ENCODE results near the gene PPP4C. TPM values are rescaled to one million over a fixed set of nuclear protein-coding genes. Genes with fewer than 3 reads are reported as not detected.
"Not testable (repeated sequence)": the region's sequence is repeated elsewhere in the genome, so short reads cannot be mapped to it uniquely, and the experiment has no call there.

Gene PPP4C
- total and polyA plus RNA-seq, 9 donors: 39.4 to 77.4 (median 70.4) TPM

GRCh38 chr16:30032083-30032819 is 43.5 kb upstream of the PPP4C start:
- Histone ChIP-seq H3K27ac (ENCODE audit: low read length) (no peak overlapping the region), H3K36me3 (ENCODE audit: control insufficient read depth, insufficient read depth, low read length) (no peaks in the 10 kb centered on the region), H3K27me3 (ENCODE audit: control insufficient read depth, insufficient read depth, low read length) (peaks cover 64% of the 10 kb centered on the region), H3K4me3 (ENCODE audit: low read length) (no peak overlapping the region), H3K9me3 (replicated peaks; ENCODE audit: control insufficient read depth, low read depth, low read length) (no peaks in the 10 kb centered on the region), H3K4me1 (ENCODE audit: control insufficient read depth, insufficient read depth, low read length) (peaks cover 28% of the 10 kb centered on the region)
- WGBS (ENCODE audit: insufficient coverage): 7% methylated on average over 5 of the region's 12 CpGs
- DNase-seq: peak; percentile 49

GRCh38 chr16:30033270-30033669 is 42.5 kb upstream of the PPP4C start:
- peaks cover 55% of the 10 kb centered on the region for H3K27me3 ChIP-seq (ENCODE audit: control insufficient read depth, insufficient read depth, low read length)
- DNase-seq: no peak
- whole genome bisulfite sequencing (ENCODE audit: insufficient coverage): 76% methylated on average over 6 of the region's 7 CpGs
- H3K36me3 ChIP-seq (ENCODE audit: control insufficient read depth, insufficient read depth, low read length): no peaks in the 10 kb centered on the region
- H3K4me3 ChIP-seq (ENCODE audit: low read length): no peak overlapping the region
- H3K4me1 ChIP-seq (ENCODE audit: control insufficient read depth, insufficient read depth, low read length): peaks cover 22% of the 10 kb centered on the region
- no peak overlapping the region for H3K27ac ChIP-seq (ENCODE audit: low read length)
- H3K9me3 ChIP-seq (replicated peaks; ENCODE audit: control insufficient read depth, low read depth, low read length): no peaks in the 10 kb centered on the region

- DNase-seq: no peak
- no peaks in the 10 kb centered on the region for H3K4me1 ChIP-seq (ENCODE audit: control insufficient read depth, insufficient read depth, low read length)
- peaks cover 5% of the 10 kb centered on the region for H3K27me3 ChIP-seq (ENCODE audit: control insufficient read depth, insufficient read depth, low read length)
- no peak overlapping the region for H3K4me3 ChIP-seq (ENCODE audit: low read length)
- H3K9me3 ChIP-seq (replicated peaks; ENCODE audit: control insufficient read depth, low read depth, low read length): no peaks in the 10 kb centered on the region
- no peaks in the 10 kb centered on the region for H3K36me3 ChIP-seq (ENCODE audit: control insufficient read depth, insufficient read depth, low read length)
- no peak overlapping the region for H3K27ac ChIP-seq (ENCODE audit: low read length)
- WGBS (ENCODE audit: insufficient coverage): 84% methylated on average over 5 of the region's 5 CpGs
These were observed 35.6 kb upstream of the PPP4C start for GRCh38 chr16:30040221-30040620.

- H3K36me3 ChIP-seq (ENCODE audit: control insufficient read depth, insufficient read depth, low read length); H3K4me1 ChIP-seq (ENCODE audit: control insufficient read depth, insufficient read depth, low read length); H3K27me3 ChIP-seq (ENCODE audit: control insufficient read depth, insufficient read depth, low read length); H3K4me3 ChIP-seq (ENCODE audit: low read length); DNase-seq; H3K9me3 ChIP-seq (replicated peaks; ENCODE audit: control insufficient read depth, low read depth, low read length); H3K27ac ChIP-seq (ENCODE audit: low read length): not testable (repeated sequence)
- WGBS (ENCODE audit: insufficient coverage): 100% methylated on average over 1 of the region's 5 CpGs
These were observed 35.1 kb upstream of the PPP4C start for GRCh38 chr16:30040690-30041089.

GRCh38 chr16:30041841-30042240 is 34.0 kb upstream of the PPP4C start:
- DNase-seq: peak; percentile 63
- Histone ChIP-seq H3K4me1 (ENCODE audit: control insufficient read depth, insufficient read depth, low read length) (no peaks in the 10 kb centered on the region), H3K27me3 (ENCODE audit: control insufficient read depth, insufficient read depth, low read length) (no peaks in the 10 kb centered on the region), H3K9me3 (replicated peaks; ENCODE audit: control insufficient read depth, low read depth, low read length) (no peaks in the 10 kb centered on the region), H3K4me3 (ENCODE audit: low read length) (no peak overlapping the region), H3K27ac (ENCODE audit: low read length) (no peak overlapping the region), H3K36me3 (ENCODE audit: control insufficient read depth, insufficient read depth, low read length) (no peaks in the 10 kb centered on the region)
- no CpG with 5 or more reads among the region's 5 CpGs for WGBS (ENCODE audit: insufficient coverage)

GRCh38 chr16:30046178-30046577 is 29.6 kb upstream of the PPP4C start:
- H3K4me3 ChIP-seq (ENCODE audit: low read length): no peak overlapping the region
- H3K36me3 ChIP-seq (ENCODE audit: control insufficient read depth, insufficient read depth, low read length): no peaks in the 10 kb centered on the region
- 53% methylated on average over 2 of the region's 8 CpGs for WGBS (ENCODE audit: insufficient coverage)
- H3K9me3 ChIP-seq (replicated peaks; ENCODE audit: control insufficient read depth, low read depth, low read length): no peaks in the 10 kb centered on the region
- H3K27ac ChIP-seq (ENCODE audit: low read length): no peak overlapping the region
- DNase-seq: no peak
- no peaks in the 10 kb centered on the region for H3K27me3 ChIP-seq (ENCODE audit: control insufficient read depth, insufficient read depth, low read length)
- no peaks in the 10 kb centered on the region for H3K4me1 ChIP-seq (ENCODE audit: control insufficient read depth, insufficient read depth, low read length)

DNA sequence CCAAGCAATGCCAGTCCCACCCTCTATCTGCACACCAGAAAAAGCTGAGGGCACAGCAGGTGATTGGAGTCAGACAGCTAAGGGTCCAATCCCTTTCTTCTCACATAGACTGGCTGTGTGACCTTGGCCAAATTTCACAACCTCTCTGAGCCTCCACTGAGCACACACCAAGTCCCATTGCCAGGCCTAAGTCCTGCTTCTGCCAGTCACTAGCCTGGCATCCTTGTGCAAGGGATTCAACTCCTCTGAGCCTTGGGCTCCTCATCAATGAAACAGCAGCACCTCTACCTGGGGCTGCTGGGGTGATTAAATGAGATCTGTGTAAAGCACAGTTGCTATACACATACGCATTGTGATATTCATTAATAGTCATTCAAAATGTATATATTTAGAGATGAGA is 29.2 kb upstream of the PPP4C start:
- DNase-seq: no peak
- no CpG with 5 or more reads among the region's 1 CpG for WGBS (ENCODE audit: insufficient coverage)
- Histone ChIP-seq H3K27ac (ENCODE audit: low read length) (no peak overlapping the region), H3K27me3 (ENCODE audit: control insufficient read depth, insufficient read depth, low read length) (no peaks in the 10 kb centered on the region), H3K4me1 (ENCODE audit: control insufficient read depth, insufficient read depth, low read length) (no peaks in the 10 kb centered on the region), H3K9me3 (replicated peaks; ENCODE audit: control insufficient read depth, low read depth, low read length) (no peaks in the 10 kb centered on the region), H3K4me3 (ENCODE audit: low read length) (no peak overlapping the region), H3K36me3 (ENCODE audit: control insufficient read depth, insufficient read depth, low read length) (no peaks in the 10 kb centered on the region)

GRCh38 chr16:30049871-30050270 is 25.9 kb upstream of the PPP4C start:
- WGBS (ENCODE audit: insufficient coverage): 91% methylated on average over 5 of the region's 8 CpGs
- DNase-seq: no peak
- Histone ChIP-seq H3K4me1 (ENCODE audit: control insufficient read depth, insufficient read depth, low read length) (peaks cover 18% of the 10 kb centered on the region), H3K9me3 (replicated peaks; ENCODE audit: control insufficient read depth, low read depth, low read length) (no peaks in the 10 kb centered on the region), H3K36me3 (ENCODE audit: control insufficient read depth, insufficient read depth, low read length) (no peaks in the 10 kb centered on the region), H3K27ac (ENCODE audit: low read length) (no peak overlapping the region), H3K27me3 (ENCODE audit: control insufficient read depth, insufficient read depth, low read length) (no peaks in the 10 kb centered on the region), H3K4me3 (ENCODE audit: low read length) (no peak overlapping the region)

- Histone ChIP-seq H3K4me3 (ENCODE audit: low read length) (no peak overlapping the region), H3K27ac (ENCODE audit: low read length) (no peak overlapping the region), H3K9me3 (replicated peaks; ENCODE audit: control insufficient read depth, low read depth, low read length) (no peaks in the 10 kb centered on the region), H3K27me3 (ENCODE audit: control insufficient read depth, insufficient read depth, low read length) (no peaks in the 10 kb centered on the region), H3K36me3 (ENCODE audit: control insufficient read depth, insufficient read depth, low read length) (peaks cover 5% of the 10 kb centered on the region), H3K4me1 (ENCODE audit: control insufficient read depth, insufficient read depth, low read length) (peaks cover 18% of the 10 kb centered on the region)
- 69% methylated on average over 3 of the region's 3 CpGs for WGBS (ENCODE audit: insufficient coverage)
- no peak for DNase-seq
These were observed 24.3 kb upstream of the PPP4C start for GRCh38 chr16:30051518-30051917.

DNA sequence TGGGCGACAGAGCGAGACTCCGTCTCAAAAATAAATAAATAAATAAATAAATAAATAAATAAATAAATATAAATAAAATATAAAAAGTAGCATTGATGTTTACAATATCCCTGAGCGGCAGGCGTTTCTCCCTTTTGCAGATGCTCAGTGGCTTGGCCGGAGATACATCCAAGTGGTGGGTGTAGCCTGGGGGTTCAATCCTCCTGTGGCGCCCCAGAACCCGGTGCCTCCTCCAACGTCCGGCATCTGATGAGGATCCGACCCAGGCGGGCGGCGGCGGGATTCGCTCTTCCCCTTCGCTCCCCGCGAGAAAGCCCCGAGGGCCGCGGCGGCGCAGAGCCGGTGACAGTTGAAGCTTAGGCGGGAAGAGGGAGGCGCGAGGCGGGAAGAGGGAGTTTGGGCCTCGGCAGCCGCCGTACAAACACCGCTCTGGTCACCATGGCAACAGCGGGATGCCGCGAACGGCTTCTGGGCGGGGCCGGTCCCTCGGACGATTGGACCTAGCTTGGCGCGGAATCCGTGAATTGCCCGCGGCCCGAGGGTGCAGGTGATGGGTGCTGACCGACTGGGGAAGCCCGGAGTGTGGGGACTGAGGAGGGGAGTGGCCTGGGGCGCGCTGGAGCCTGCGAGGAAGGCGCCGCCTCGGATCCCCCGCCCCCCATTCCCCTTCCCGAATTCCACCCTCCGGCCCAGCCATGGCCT is 23.0 kb upstream of the PPP4C start:
- Histone ChIP-seq H3K4me1 (ENCODE audit: control insufficient read depth, insufficient read depth, low read length) (peaks cover 26% of the 10 kb centered on the region), H3K27me3 (ENCODE audit: control insufficient read depth, insufficient read depth, low read length) (no peaks in the 10 kb centered on the region), H3K4me3 (ENCODE audit: low read length) (peak overlapping the region; percentile 72), H3K27ac (ENCODE audit: low read length) (peak overlapping the region; percentile 71), H3K36me3 (ENCODE audit: control insufficient read depth, insufficient read depth, low read length) (peaks cover 8% of the 10 kb centered on the region), H3K9me3 (replicated peaks; ENCODE audit: control insufficient read depth, low read depth, low read length) (no peaks in the 10 kb centered on the region)
- under 1% methylated on average over 31 of the region's 58 CpGs for WGBS (ENCODE audit: insufficient coverage)
- peak; percentile 95 for DNase-seq

All from muscle of leg (tissue), 11 donors.